Fibroblast of peridontal ligament (primary cell): ENCODE data around the gene CENPP.

Experiments
- DNase-seq: peaks from one replicate; pipeline ENCODE4 v3.0.0-alpha.2; 2010; ENCODE audit errors: extremely low read depth

Gene CENPP

GRCh38 chr9:92507496-92507895 lies 181.7 kb downstream of the CENPP start:
- DNase-seq, result no peak

GRCh38 chr9:92508018-92508820 lies 182.5 kb downstream of the CENPP start:
- no peak for DNase-seq

GRCh38 chr9:92509050-92509449 lies 183.3 kb downstream of the CENPP start:
- DNase-seq, result no peak

GRCh38 chr9:92510747-92511146 lies 185.0 kb downstream of the CENPP start:
- DNase-seq, result no peak

- peak; percentile 40 for DNase-seq
Measured at GRCh38 chr9:92512622-92513021, 186.9 kb downstream of the CENPP start.

- DNase-seq, result no peak
Measured at GRCh38 chr9:92513349-92513748, 187.6 kb downstream of the CENPP start.

- no peak for DNase-seq
Measured at GRCh38 chr9:92514635-92515034, 188.9 kb downstream of the CENPP start.

GRCh38 chr9:92516521-92516920 lies 190.8 kb downstream of the CENPP start:
- no peak for DNase-seq

GRCh38 chr9:92517046-92517445 lies 191.3 kb downstream of the CENPP start:
- no peak for DNase-seq

GRCh38 chr9:92518199-92518598 lies 192.4 kb downstream of the CENPP start:
- DNase-seq, result no peak

GRCh38 chr9:92520837-92521236 lies 195.1 kb downstream of the CENPP start:
- no peak for DNase-seq

- no peak for DNase-seq
Measured at GRCh38 chr9:92522983-92523970, 197.5 kb downstream of the CENPP start.

- DNase-seq, result no peak
Measured at GRCh38 chr9:92524881-92525280, 199.1 kb downstream of the CENPP start.

- peak; percentile 48 for DNase-seq
Measured at GRCh38 chr9:92525306-92525705, 199.6 kb downstream of the CENPP start.

GRCh38 chr9:92527291-92527828 lies 201.6 kb downstream of the CENPP start:
- no peak for DNase-seq

GRCh38 chr9:92527832-92528521 lies 202.2 kb downstream of the CENPP start:
- no peak for DNase-seq

GRCh38 chr9:92528522-92528849 lies 202.7 kb downstream of the CENPP start:
- no peak for DNase-seq

- DNase-seq, result no peak
Measured at GRCh38 chr9:92529124-92529523, 203.4 kb downstream of the CENPP start.

- DNase-seq, result no peak
Measured at GRCh38 chr9:92530893-92531292, 205.1 kb downstream of the CENPP start.

GRCh38 chr9:92534204-92534603 lies 208.5 kb downstream of the CENPP start:
- no peak for DNase-seq

GRCh38 chr9:92534674-92535073 lies 208.9 kb downstream of the CENPP start:
- peak; percentile 26 for DNase-seq
